GM12878 (cell line): ENCODE measurements around the gene CATSPER3.

Experiments
- CEBPB ChIP-seq, 2 experiments: fragments of 150-350 bp in 1 of 2; IDR thresholded peaks; 2 replicates each; pipeline ENCODE4 v1.6.1; 2012 to 2014; ENCODE audit warnings: low read depth in 2 of 2, low read length in 2 of 2, borderline replicate concordance in 1 of 2, inconsistent platforms in 1 of 2
- CHD2 ChIP-seq: IDR thresholded peaks from 2 replicates; pipeline ENCODE4 v1.6.1; 2011; ENCODE audit warnings: low read depth, low read length, improper control_type of control experiment, borderline replicate concordance
- CTCF ChIP-seq, 3 experiments: IDR thresholded peaks in 2 of 3; conservative IDR thresholded peaks in 1 of 3; 2 replicates each; pipeline ENCODE4 v1.5.1; 2011; ENCODE audit warnings: low read depth in 3 of 3, low read length in 3 of 3, mild to moderate bottlenecking in 3 of 3, control low read depth in 2 of 3, moderate library complexity in 2 of 3, inconsistent platforms in 1 of 3, mixed read lengths in 1 of 3; ENCODE audit not compliant: control insufficient read depth in 2 of 3, insufficient read depth in 1 of 3; ENCODE audit errors: extremely low read depth in 1 of 3
- E2F8 ChIP-seq: fragments of 450-650 bp; IDR thresholded peaks from 2 replicates; pipeline ENCODE4 v1.6.1; 2018; ENCODE audit warnings: mild to moderate bottlenecking, low read depth, moderate library complexity; ENCODE audit not compliant: partially characterized antibody
- FOS ChIP-seq: IDR thresholded peaks from 3 replicates; pipeline ENCODE4 v1.6.1; 2011; ENCODE audit warnings: borderline replicate concordance; ENCODE audit not compliant: insufficient read length; ENCODE audit errors: extremely low read depth
- MTA3 ChIP-seq: IDR thresholded peaks from 2 replicates; pipeline ENCODE4 v1.6.1; 2012; ENCODE audit warnings: low read length, inconsistent platforms, borderline replicate concordance
- POLR2A ChIP-seq: IDR thresholded peaks from 2 replicates; pipeline ENCODE4 v1.6.1; 2011; ENCODE audit warnings: low read depth, mild to moderate bottlenecking, low read length
- POLR2AphosphoS5 ChIP-seq: IDR thresholded peaks from 2 replicates; pipeline ENCODE4 v1.6.1; 2011; ENCODE audit warnings: mild to moderate bottlenecking, low read length, inconsistent platforms
- PRDM15 ChIP-seq: fragments of 450-650 bp; formaldehyde crosslinking; IDR thresholded peaks from 2 replicates; pipeline ENCODE4 v1.4.0; 2020; ENCODE audit warnings: mild to moderate bottlenecking, moderate library complexity
- SKIL ChIP-seq: fragments of 450-650 bp; IDR thresholded peaks from 2 replicates; pipeline ENCODE4 v1.6.1; 2017; ENCODE audit warnings: mild to moderate bottlenecking, low read depth, inconsistent platforms; ENCODE audit not compliant: poor library complexity, severe bottlenecking
- SMC3 ChIP-seq: IDR thresholded peaks from 2 replicates; pipeline ENCODE4 v1.6.1; 2011; ENCODE audit warnings: low read length, improper control_type of control experiment, borderline replicate concordance
- SRF ChIP-seq, 2 experiments: IDR thresholded peaks; 2 replicates each; pipeline ENCODE4 v1.6.1; 2011; ENCODE audit warnings: low read depth in 2 of 2, low read length in 2 of 2, mild to moderate bottlenecking in 1 of 2, moderate library complexity in 1 of 2

GRCh38 chr5:135031813-135032694, 64.3 kb downstream of the CATSPER3 start:
- TF ChIP-seq CHD2 (no peak), MTA3 (no peak), CEBPB (IDR thresholded peaks at IDR 0.05; ENCODE audit: borderline replicate concordance in 1 of 2, low read depth in 2 of 2, low read length in 2 of 2) (no peak), SKIL (no peak), PRDM15 (no peak), CTCF (IDR thresholded peaks at IDR 0.05 in 2 of 3, conservative IDR thresholded peaks at IDR 0.05 in 1 of 3; ENCODE audit: control insufficient read depth in 2 of 3, extremely low read depth in 1 of 3, insufficient read depth in 1 of 3, low read depth in 3 of 3, low read length in 3 of 3) (no peak), FOS (no peak), E2F8 (no peak), SMC3 (no peak), SRF (IDR thresholded peaks at IDR 0.05; ENCODE audit: low read depth in 2 of 2, low read length in 2 of 2) (no peak), POLR2A (no peak), POLR2AphosphoS5 (no peak)
